Stimulated activated CD8-positive, alpha-beta memory T cell treated with anti-CD3 and anti-CD28 coated beads, Interleukin-7, amount 100 ng/mL, for 4 hours (primary cell): ENCODE results near the gene IHH.

Experiments
- DNase-seq, 2 donors: peaks; one replicate each; pipeline ENCODE4 v3.0.0-alpha.2; 2020; ENCODE audit warnings: low read depth in 2 of 2

The IHH gene

GRCh38 chr2:219019436-219019835 is 41.3 kb downstream of the IHH start:
- no peak for DNase-seq

- no peak for DNase-seq
These were observed 42.0 kb downstream of the IHH start for GRCh38 chr2:219018726-219019125.

- no peak for DNase-seq
These were observed 42.4 kb downstream of the IHH start for GRCh38 chr2:219018286-219018685.

GRCh38 chr2:219017201-219017931 is 43.4 kb downstream of the IHH start:
- DNase-seq = no peak

GRCh38 chr2:219016721-219017120 is 44.0 kb downstream of the IHH start:
- no peak for DNase-seq

GRCh38 chr2:219010873-219011272 is 49.8 kb downstream of the IHH start:
- DNase-seq = no peak

- no peak for DNase-seq
These were observed 50.5 kb downstream of the IHH start for GRCh38 chr2:219010162-219010756.

GRCh38 chr2:219009294-219009693 is 51.4 kb downstream of the IHH start:
- DNase-seq = no peak
